Activated naive CD4-positive, alpha-beta T cell treated with anti-CD3 and anti-CD28 coated beads for 36 hours (primary cell): ENCODE measurements around the gene DYNC2H1. TPM values are rescaled to one million over a fixed set of nuclear protein-coding genes. Genes with fewer than 3 reads are reported as not detected.

ENCODE experiments used
- CTCF ChIA-PET: fragments of 350-600 bp; sonication (Branson Sonifier 250); formaldehyde crosslinking; loops from one replicate; lab custom pipeline; 2021; ENCODE audit warnings: antibody characterized with exemption; lab: Charles Lee
- DNase-seq: peaks from one replicate; pipeline ENCODE4 v3.0.0-alpha.2; 2020
- H3K27ac Mint-ChIP-seq: one replicate; pipeline ENCODE4 v1.8.0; 2021; ENCODE audit warnings: mild to moderate bottlenecking, mixed read lengths
- H3K27me3 Mint-ChIP-seq: one replicate; pipeline ENCODE4 v1.8.0; 2021; ENCODE audit warnings: low read depth, mixed read lengths
- H3K36me3 Mint-ChIP-seq: one replicate; pipeline ENCODE4 v1.8.0; 2021; ENCODE audit warnings: low read depth, mixed read lengths
- H3K4me1 Mint-ChIP-seq: one replicate; pipeline ENCODE4 v1.8.0; 2021; ENCODE audit warnings: low read depth, mixed read lengths
- H3K4me3 Mint-ChIP-seq: one replicate; pipeline ENCODE4 v1.8.0; 2021; ENCODE audit warnings: mild to moderate bottlenecking, moderate library complexity, mixed read lengths
- H3K9me3 Mint-ChIP-seq: one replicate; pipeline ENCODE4 v1.8.0; 2021; ENCODE audit warnings: mixed read lengths
- intact Hi-C: fragments of 100-400 bp; cut with micrococcal nuclease; formaldehyde crosslinking; loops from one replicate; pipeline ENCODE4 v1.15.1; 2023
- total RNA-seq, 2 experiments: library from RNA; stranded (reverse); gene quantifications; one replicate each; pipeline ENCODE4 v1.2.3, GENCODE V29; 2021

The DYNC2H1 gene
- total RNA-seq, 2 experiments from 2014 or later = 1.9 to 2.8 TPM

DNA sequence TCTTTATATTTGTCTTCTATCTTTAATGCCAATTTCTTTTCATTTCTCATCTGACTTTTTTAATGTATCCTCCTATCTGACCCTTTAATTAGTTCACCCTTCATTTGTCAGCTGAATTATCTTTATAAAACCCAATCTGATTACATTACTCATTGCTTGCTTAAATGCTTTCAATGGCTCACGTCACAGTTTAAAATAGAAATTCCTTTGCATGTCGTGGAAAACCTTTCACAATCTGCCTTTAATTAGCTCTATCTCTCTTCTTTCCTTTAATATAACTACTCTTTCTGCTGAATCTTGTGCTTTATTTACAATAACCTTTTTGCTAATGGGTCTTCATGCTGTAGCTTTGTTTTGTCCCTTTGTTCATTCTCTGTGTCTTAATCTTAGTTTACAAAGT, 125.7 kb downstream of the DYNC2H1 start:
- intact Hi-C loops = no loop called here
- H3K4me1 Mint-ChIP-seq = no peaks in the 10 kb centered on the region
- CTCF ChIA-PET = no interaction called here
- H3K4me3 Mint-ChIP-seq = no peak overlapping the region
- no peaks in the 10 kb centered on the region for H3K36me3 Mint-ChIP-seq
- no peaks in the 10 kb centered on the region for H3K27me3 Mint-ChIP-seq
- no peak for DNase-seq
- no peak overlapping the region for H3K27ac Mint-ChIP-seq
- H3K9me3 Mint-ChIP-seq = no peaks in the 10 kb centered on the region

GRCh38 chr11:103241574-103241973, 132.3 kb downstream of the DYNC2H1 start:
- Mint-ChIP-seq H3K27ac (no peak overlapping the region), H3K4me3 (no peak overlapping the region), H3K4me1 (no peaks in the 10 kb centered on the region), H3K36me3 (no peaks in the 10 kb centered on the region), H3K9me3 (no peaks in the 10 kb centered on the region), H3K27me3 (no peaks in the 10 kb centered on the region)
- intact Hi-C loops = no loop called here
- no peak for DNase-seq
- CTCF ChIA-PET = no interaction called here

GRCh38 chr11:103254123-103254522, 144.9 kb downstream of the DYNC2H1 start:
- Mint-ChIP-seq H3K27me3 (no peaks in the 10 kb centered on the region), H3K36me3 (no peaks in the 10 kb centered on the region), H3K9me3 (no peaks in the 10 kb centered on the region), H3K27ac (no peak overlapping the region), H3K4me3 (no peak overlapping the region), H3K4me1 (no peaks in the 10 kb centered on the region)
- intact Hi-C loops = no loop called here
- CTCF ChIA-PET = no interaction called here
- no peak for DNase-seq

- DNase-seq = no peak
- no peak overlapping the region for H3K4me3 Mint-ChIP-seq
- no peak overlapping the region for H3K27ac Mint-ChIP-seq
- no peaks in the 10 kb centered on the region for H3K27me3 Mint-ChIP-seq
- H3K36me3 Mint-ChIP-seq = peaks cover 1% of the 10 kb centered on the region
- CTCF ChIA-PET = interaction anchor here (0.6 kb wide), 1 partner anchor 94 kb away, joined by 3 read pairs; no protein-coding TSS in a partner anchor
- intact Hi-C loops = loop anchor here (5.0 kb wide), 1 partner anchor 345 kb away; no protein-coding TSS in a partner anchor
- H3K4me1 Mint-ChIP-seq = no peaks in the 10 kb centered on the region
- H3K9me3 Mint-ChIP-seq = no peaks in the 10 kb centered on the region
These were observed 148.1 kb downstream of the DYNC2H1 start for GRCh38 chr11:103257360-103257759.

- CTCF ChIA-PET = no interaction called here
- Mint-ChIP-seq H3K4me3 (no peak overlapping the region), H3K9me3 (no peaks in the 10 kb centered on the region), H3K36me3 (peaks cover 1% of the 10 kb centered on the region), H3K27me3 (no peaks in the 10 kb centered on the region), H3K27ac (no peak overlapping the region), H3K4me1 (no peaks in the 10 kb centered on the region)
- intact Hi-C loops = no loop called here
- no peak for DNase-seq
These were observed 157.1 kb downstream of the DYNC2H1 start for GRCh38 chr11:103266167-103266831.

- DNase-seq = no peak
- no peak overlapping the region for H3K27ac Mint-ChIP-seq
- no peak overlapping the region for H3K4me3 Mint-ChIP-seq
- no peaks in the 10 kb centered on the region for H3K4me1 Mint-ChIP-seq
- intact Hi-C loops = no loop called here
- no peaks in the 10 kb centered on the region for H3K36me3 Mint-ChIP-seq
- CTCF ChIA-PET = no interaction called here
- H3K27me3 Mint-ChIP-seq = no peaks in the 10 kb centered on the region
- H3K9me3 Mint-ChIP-seq = no peaks in the 10 kb centered on the region
These were observed 163.7 kb downstream of the DYNC2H1 start for GRCh38 chr11:103272876-103273275.

GRCh38 chr11:103274025-103274424, 164.8 kb downstream of the DYNC2H1 start:
- CTCF ChIA-PET = no interaction called here
- Mint-ChIP-seq H3K4me3 (no peak overlapping the region), H3K27ac (no peak overlapping the region), H3K36me3 (no peaks in the 10 kb centered on the region), H3K9me3 (no peaks in the 10 kb centered on the region), H3K27me3 (no peaks in the 10 kb centered on the region), H3K4me1 (no peaks in the 10 kb centered on the region)
- DNase-seq = no peak
- intact Hi-C loops = no loop called here

DNA sequence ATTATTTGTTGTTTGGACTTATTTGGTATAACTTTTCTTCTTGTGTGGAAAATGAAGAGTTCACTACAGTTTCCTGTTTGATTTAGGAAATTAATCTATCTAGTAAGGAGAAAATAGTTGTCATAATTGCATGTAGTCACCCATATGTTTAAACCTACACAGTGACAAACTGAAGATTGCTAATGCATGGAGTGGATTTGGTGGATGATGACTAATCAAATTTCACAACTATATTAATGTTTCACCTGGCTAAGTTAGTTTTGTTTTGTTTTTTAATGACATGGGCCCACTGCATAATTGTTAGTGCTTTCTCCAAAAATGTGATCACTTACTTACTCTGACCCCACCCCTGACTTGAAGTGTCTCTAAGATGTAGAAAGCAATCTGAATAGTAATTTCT, 170.6 kb downstream of the DYNC2H1 start:
- no peaks in the 10 kb centered on the region for H3K4me1 Mint-ChIP-seq
- no peak for DNase-seq
- intact Hi-C loops = no loop called here
- no peaks in the 10 kb centered on the region for H3K36me3 Mint-ChIP-seq
- no peak overlapping the region for H3K4me3 Mint-ChIP-seq
- H3K27me3 Mint-ChIP-seq = no peaks in the 10 kb centered on the region
- no peak overlapping the region for H3K27ac Mint-ChIP-seq
- CTCF ChIA-PET = no interaction called here
- no peaks in the 10 kb centered on the region for H3K9me3 Mint-ChIP-seq

DNA sequence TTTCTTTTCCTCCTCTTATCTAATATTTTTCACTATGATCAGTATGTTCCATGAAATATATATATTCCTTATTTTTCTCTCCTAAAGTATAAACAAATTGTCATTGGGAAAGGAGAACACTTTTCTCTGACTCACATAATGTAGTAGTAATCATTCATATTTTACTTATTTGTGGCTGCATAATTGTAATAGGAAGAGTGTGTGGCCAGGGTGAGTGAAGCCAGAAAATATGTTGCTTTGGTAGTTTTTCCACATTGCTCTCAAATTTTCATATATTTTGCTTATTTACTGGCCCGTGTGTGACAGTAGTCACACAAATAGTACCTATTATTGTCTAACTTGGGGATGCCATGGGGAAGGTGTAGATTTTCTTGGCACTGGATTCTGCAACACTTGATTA, 172.1 kb downstream of the DYNC2H1 start:
- CTCF ChIA-PET = no interaction called here
- H3K27ac Mint-ChIP-seq = no peak overlapping the region
- H3K4me3 Mint-ChIP-seq = no peak overlapping the region
- no peaks in the 10 kb centered on the region for H3K4me1 Mint-ChIP-seq
- DNase-seq = no peak
- H3K27me3 Mint-ChIP-seq = no peaks in the 10 kb centered on the region
- no peaks in the 10 kb centered on the region for H3K36me3 Mint-ChIP-seq
- H3K9me3 Mint-ChIP-seq = no peaks in the 10 kb centered on the region
- intact Hi-C loops = no loop called here

- Mint-ChIP-seq H3K27ac (no peak overlapping the region), H3K4me3 (no peak overlapping the region), H3K4me1 (no peaks in the 10 kb centered on the region), H3K27me3 (no peaks in the 10 kb centered on the region), H3K36me3 (no peaks in the 10 kb centered on the region), H3K9me3 (no peaks in the 10 kb centered on the region)
- DNase-seq = no peak
- CTCF ChIA-PET = no interaction called here
- intact Hi-C loops = no loop called here
These were observed 175.0 kb downstream of the DYNC2H1 start for GRCh38 chr11:103284260-103284659.

- Mint-ChIP-seq H3K4me3 (no peak overlapping the region), H3K9me3 (peaks cover 41% of the 10 kb centered on the region), H3K27me3 (no peaks in the 10 kb centered on the region), H3K4me1 (no peaks in the 10 kb centered on the region), H3K27ac (no peak overlapping the region), H3K36me3 (peaks cover 13% of the 10 kb centered on the region)
- no peak for DNase-seq
- intact Hi-C loops = no loop called here
- CTCF ChIA-PET = no interaction called here
These were observed 185.3 kb downstream of the DYNC2H1 start for GRCh38 chr11:103294516-103294915.

GRCh38 chr11:103295704-103296103, 186.5 kb downstream of the DYNC2H1 start:
- Mint-ChIP-seq H3K27me3 (no peaks in the 10 kb centered on the region), H3K36me3 (peaks cover 13% of the 10 kb centered on the region), H3K9me3 (peaks cover 41% of the 10 kb centered on the region), H3K4me1 (no peaks in the 10 kb centered on the region), H3K4me3 (no peak overlapping the region), H3K27ac (no peak overlapping the region)
- intact Hi-C loops = no loop called here
- CTCF ChIA-PET = no interaction called here
- DNase-seq = no peak

DNA sequence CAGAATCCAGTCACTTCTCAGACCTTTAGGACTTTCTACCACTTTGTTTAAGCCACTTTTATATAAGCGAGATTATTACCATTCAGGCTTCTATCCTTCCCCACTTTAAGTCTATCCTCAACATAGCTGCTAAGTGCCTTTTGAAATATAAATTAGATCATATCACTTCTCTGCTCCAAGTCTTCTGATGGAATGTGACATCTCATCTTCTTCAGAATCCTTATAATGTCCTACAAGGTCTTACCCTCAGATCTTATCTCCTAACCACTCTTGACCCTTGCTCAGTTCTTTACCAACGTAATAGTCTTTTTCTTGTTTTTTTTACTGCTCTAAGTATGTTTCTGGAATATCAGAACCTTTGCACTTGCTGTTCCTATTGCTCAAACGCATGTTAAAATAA, 188.7 kb downstream of the DYNC2H1 start:
- no peak for DNase-seq
- CTCF ChIA-PET = no interaction called here
- Mint-ChIP-seq H3K4me3 (no peak overlapping the region), H3K27ac (no peak overlapping the region), H3K36me3 (peaks cover 8% of the 10 kb centered on the region), H3K4me1 (no peaks in the 10 kb centered on the region), H3K27me3 (no peaks in the 10 kb centered on the region), H3K9me3 (peaks cover 32% of the 10 kb centered on the region)
- intact Hi-C loops = no loop called here
